Activated naive CD4-positive, alpha-beta T cell treated with anti-CD3 and anti-CD28 coated beads for 36 hours (primary cell): ENCODE measurements around the gene SERPINB10. TPM values are rescaled to one million over a fixed set of nuclear protein-coding genes. Genes with fewer than 3 reads are reported as not detected.

Source experiments
- CTCF ChIA-PET: fragments of 350-600 bp; sonication (Branson Sonifier 250); formaldehyde crosslinking; loops from one replicate; lab custom pipeline; 2021; ENCODE audit warnings: antibody characterized with exemption; lab: Charles Lee
- DNase-seq: peaks from one replicate; pipeline ENCODE4 v3.0.0-alpha.2; 2020
- H3K27ac Mint-ChIP-seq: one replicate; pipeline ENCODE4 v1.8.0; 2021; ENCODE audit warnings: mild to moderate bottlenecking, mixed read lengths
- H3K27me3 Mint-ChIP-seq: one replicate; pipeline ENCODE4 v1.8.0; 2021; ENCODE audit warnings: low read depth, mixed read lengths
- H3K36me3 Mint-ChIP-seq: one replicate; pipeline ENCODE4 v1.8.0; 2021; ENCODE audit warnings: low read depth, mixed read lengths
- H3K4me1 Mint-ChIP-seq: one replicate; pipeline ENCODE4 v1.8.0; 2021; ENCODE audit warnings: low read depth, mixed read lengths
- H3K4me3 Mint-ChIP-seq: one replicate; pipeline ENCODE4 v1.8.0; 2021; ENCODE audit warnings: mild to moderate bottlenecking, moderate library complexity, mixed read lengths
- H3K9me3 Mint-ChIP-seq: one replicate; pipeline ENCODE4 v1.8.0; 2021; ENCODE audit warnings: mixed read lengths
- intact Hi-C: fragments of 100-400 bp; cut with micrococcal nuclease; formaldehyde crosslinking; loops from one replicate; pipeline ENCODE4 v1.15.1; 2023
- total RNA-seq, 2 experiments: library from RNA; stranded (reverse); gene quantifications; one replicate each; pipeline ENCODE4 v1.2.3, GENCODE V29; 2021

SERPINB10 gene
- total RNA-seq, 2 experiments from 2014 or later = not detected

GRCh38 chr18:63895190-63895589 lies 12.6 kb upstream of the SERPINB10 start:
- CTCF ChIA-PET = interaction anchor here (2.6 kb wide), 1 partner anchor 41 kb away, joined by 7 read pairs; no protein-coding TSS in a partner anchor
- DNase-seq = no peak
- H3K4me1 Mint-ChIP-seq = no peaks in the 10 kb centered on the region
- H3K9me3 Mint-ChIP-seq = no peaks in the 10 kb centered on the region
- no peaks in the 10 kb centered on the region for H3K36me3 Mint-ChIP-seq
- no peak overlapping the region for H3K27ac Mint-ChIP-seq
- H3K4me3 Mint-ChIP-seq = no peak overlapping the region
- H3K27me3 Mint-ChIP-seq = peaks cover 8% of the 10 kb centered on the region
- intact Hi-C loops = no loop called here

DNA sequence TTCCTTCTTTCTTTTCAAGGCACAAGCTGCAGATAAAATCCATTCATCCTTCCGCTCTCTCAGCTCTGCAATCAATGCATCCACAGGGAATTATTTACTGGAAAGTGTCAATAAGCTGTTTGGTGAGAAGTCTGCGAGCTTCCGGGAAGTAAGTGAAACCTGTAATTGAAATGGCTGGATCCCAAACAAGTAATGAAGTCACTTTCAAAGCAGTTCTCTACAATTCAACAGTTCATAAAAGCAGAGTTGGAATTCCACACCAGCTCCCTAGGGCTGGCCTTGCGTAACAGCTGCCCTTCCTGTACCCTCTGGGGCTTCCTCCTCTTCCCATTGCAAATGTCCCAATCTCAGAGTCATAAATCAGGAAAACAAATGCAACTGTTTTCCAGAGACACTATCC lies 10.7 kb upstream of the SERPINB10 start:
- Mint-ChIP-seq H3K27ac (no peak overlapping the region), H3K9me3 (no peaks in the 10 kb centered on the region), H3K4me3 (no peak overlapping the region), H3K36me3 (no peaks in the 10 kb centered on the region), H3K27me3 (peaks cover 11% of the 10 kb centered on the region), H3K4me1 (no peaks in the 10 kb centered on the region)
- CTCF ChIA-PET = interaction anchor here (0.8 to 2.1 kb wide), 2 partner anchors 39 to 65 kb away, joined by 3 to 7 read pairs; no protein-coding TSS in a partner anchor
- DNase-seq = no peak
- intact Hi-C loops = no loop called here

DNA sequence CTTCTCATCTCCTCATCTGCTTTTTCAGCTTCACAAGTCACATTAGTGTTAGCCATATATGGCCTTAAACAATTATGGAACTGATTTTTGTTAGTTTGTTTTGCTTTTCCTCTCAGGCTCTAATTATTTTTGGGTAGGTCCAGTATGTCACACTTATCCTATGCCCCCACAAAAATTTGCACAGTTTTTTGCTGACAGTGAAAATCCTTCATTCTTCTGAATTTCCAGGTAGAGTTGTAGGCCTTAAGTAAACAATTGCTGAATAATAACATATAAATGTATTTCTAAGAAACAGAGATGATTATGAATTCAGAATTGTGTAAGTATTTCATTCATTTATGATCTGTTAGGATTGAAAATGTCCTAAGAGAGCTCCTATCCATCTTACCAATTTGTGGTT lies 8.6 kb upstream of the SERPINB10 start:
- H3K27ac Mint-ChIP-seq = no peak overlapping the region
- DNase-seq = no peak
- H3K36me3 Mint-ChIP-seq = no peaks in the 10 kb centered on the region
- H3K27me3 Mint-ChIP-seq = peaks cover 17% of the 10 kb centered on the region
- CTCF ChIA-PET = no interaction called here
- intact Hi-C loops = no loop called here
- H3K4me1 Mint-ChIP-seq = no peaks in the 10 kb centered on the region
- H3K4me3 Mint-ChIP-seq = no peak overlapping the region
- no peaks in the 10 kb centered on the region for H3K9me3 Mint-ChIP-seq

DNA sequence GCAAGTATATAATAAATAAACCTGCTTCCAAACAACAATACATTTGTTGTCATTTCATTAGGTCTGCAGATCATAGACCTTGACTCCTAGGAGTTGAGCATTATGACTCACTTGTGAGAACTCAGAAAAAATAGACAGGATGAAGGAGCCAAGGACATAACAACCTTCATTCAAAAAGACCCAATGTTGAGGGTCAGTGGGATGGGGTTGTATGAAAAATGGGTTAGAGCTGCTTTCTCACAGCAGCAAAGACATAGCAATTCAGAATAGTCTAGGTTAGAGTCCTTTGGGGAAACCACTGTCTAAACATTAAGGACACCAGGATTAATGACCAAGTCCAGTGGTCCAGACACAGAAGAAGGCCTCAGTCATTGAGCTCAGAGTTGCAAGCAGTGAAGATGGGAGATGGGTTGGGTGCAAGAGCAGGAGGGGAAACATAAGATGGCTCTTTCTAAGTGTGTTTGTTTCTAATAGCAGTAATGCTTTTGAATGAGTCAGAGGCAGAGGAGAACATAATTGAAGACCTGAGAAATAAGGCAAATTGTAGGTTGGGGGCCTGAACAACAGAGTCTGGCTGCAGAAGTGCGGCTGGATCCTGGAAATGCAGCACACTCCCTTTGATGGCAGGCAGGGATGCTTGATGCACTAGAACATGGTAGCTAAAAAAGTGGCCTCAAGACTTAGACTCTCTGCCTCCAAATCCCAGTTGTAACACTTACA lies 3.7 kb upstream of the SERPINB10 start:
- no peak for DNase-seq
- Mint-ChIP-seq H3K36me3 (no peaks in the 10 kb centered on the region), H3K27ac (no peak overlapping the region), H3K9me3 (no peaks in the 10 kb centered on the region), H3K4me3 (no peak overlapping the region), H3K27me3 (peaks cover 22% of the 10 kb centered on the region), H3K4me1 (no peaks in the 10 kb centered on the region)
- intact Hi-C loops = no loop called here
- CTCF ChIA-PET = interaction anchor here (1.1 kb wide), 1 partner anchor 10 kb away, joined by 3 read pairs; no protein-coding TSS in a partner anchor

- Mint-ChIP-seq H3K36me3 (no peaks in the 10 kb centered on the region), H3K4me3 (no peak overlapping the region), H3K4me1 (no peaks in the 10 kb centered on the region), H3K9me3 (no peaks in the 10 kb centered on the region), H3K27ac (no peak overlapping the region), H3K27me3 (peaks cover 22% of the 10 kb centered on the region)
- CTCF ChIA-PET = interaction anchor here (1.1 kb wide), 1 partner anchor 11 kb away, joined by 3 read pairs; no protein-coding TSS in a partner anchor
- DNase-seq = no peak
- intact Hi-C loops = no loop called here
Observed at GRCh38 chr18:63904694-63905093, 3.1 kb upstream of the SERPINB10 start.

- H3K4me3 Mint-ChIP-seq = no peak overlapping the region
Observed at GRCh38 chr18:63905361-63905760, 2.4 kb upstream of the SERPINB10 start.

GRCh38 chr18:63906056-63906455 lies 1.7 kb upstream of the SERPINB10 start:
- no peak for DNase-seq
- intact Hi-C loops = no loop called here
- CTCF ChIA-PET = no interaction called here
- Mint-ChIP-seq H3K9me3 (no peaks in the 10 kb centered on the region), H3K36me3 (no peaks in the 10 kb centered on the region), H3K4me1 (no peaks in the 10 kb centered on the region), H3K27me3 (peaks cover 24% of the 10 kb centered on the region), H3K27ac (no peak overlapping the region), H3K4me3 (no peak overlapping the region)

More at GRCh38 chr18:63905361-63905760, 2.4 kb upstream of the SERPINB10 start:
- Mint-ChIP-seq H3K9me3 (no peaks in the 10 kb centered on the region), H3K4me1 (no peaks in the 10 kb centered on the region), H3K27ac (no peak overlapping the region), H3K27me3 (peaks cover 22% of the 10 kb centered on the region), H3K36me3 (no peaks in the 10 kb centered on the region)
- CTCF ChIA-PET = no interaction called here
- intact Hi-C loops = no loop called here
- no peak for DNase-seq

- intact Hi-C loops = no loop called here
- peaks cover 37% of the 10 kb centered on the region for H3K27me3 Mint-ChIP-seq
- CTCF ChIA-PET = interaction anchor here (1.3 kb wide), 1 partner anchor 27 kb away, joined by 4 read pairs; no protein-coding TSS in a partner anchor
- no peak overlapping the region for H3K27ac Mint-ChIP-seq
- no peaks in the 10 kb centered on the region for H3K4me1 Mint-ChIP-seq
- no peaks in the 10 kb centered on the region for H3K36me3 Mint-ChIP-seq
- H3K9me3 Mint-ChIP-seq = no peaks in the 10 kb centered on the region
- no peak overlapping the region for H3K4me3 Mint-ChIP-seq
- DNase-seq = no peak
Observed at GRCh38 chr18:63908858-63909257, 1.1 kb downstream of the SERPINB10 start.

- H3K27ac Mint-ChIP-seq = no peak overlapping the region
- no peaks in the 10 kb centered on the region for H3K4me1 Mint-ChIP-seq
- H3K4me3 Mint-ChIP-seq = no peak overlapping the region
- no peaks in the 10 kb centered on the region for H3K36me3 Mint-ChIP-seq
- H3K9me3 Mint-ChIP-seq = no peaks in the 10 kb centered on the region
- H3K27me3 Mint-ChIP-seq = peaks cover 37% of the 10 kb centered on the region
- CTCF ChIA-PET = no interaction called here
- DNase-seq = no peak
- intact Hi-C loops = loop anchor here (2.0 kb wide), 1 partner anchor 41 kb away; no protein-coding TSS in a partner anchor
Observed at GRCh38 chr18:63909870-63910269, 2.1 kb downstream of the SERPINB10 start.

DNA sequence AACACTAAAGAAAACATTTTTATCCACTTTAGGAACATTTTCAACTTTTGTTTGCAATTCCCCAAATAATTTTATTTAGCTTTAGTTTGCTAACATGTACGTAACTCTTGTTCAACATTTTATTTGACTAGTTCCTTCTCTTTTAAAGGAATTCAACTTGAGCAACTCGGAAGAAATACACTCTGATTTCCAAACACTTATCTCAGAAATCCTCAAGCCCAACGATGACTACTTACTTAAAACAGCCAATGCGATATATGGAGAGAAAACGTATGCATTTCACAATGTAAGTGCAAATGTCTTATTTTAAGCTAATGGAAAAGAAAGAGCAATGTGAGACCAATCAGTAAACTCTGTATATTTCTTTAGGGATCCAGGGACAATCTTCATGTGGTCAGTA lies 10.1 kb downstream of the SERPINB10 start:
- no peak overlapping the region for H3K27ac Mint-ChIP-seq
- CTCF ChIA-PET = no interaction called here
- H3K9me3 Mint-ChIP-seq = no peaks in the 10 kb centered on the region
- intact Hi-C loops = no loop called here
- no peaks in the 10 kb centered on the region for H3K36me3 Mint-ChIP-seq
- peaks cover 33% of the 10 kb centered on the region for H3K27me3 Mint-ChIP-seq
- no peak for DNase-seq
- no peak overlapping the region for H3K4me3 Mint-ChIP-seq
- no peaks in the 10 kb centered on the region for H3K4me1 Mint-ChIP-seq

- no peaks in the 10 kb centered on the region for H3K9me3 Mint-ChIP-seq
- intact Hi-C loops = no loop called here
- H3K36me3 Mint-ChIP-seq = no peaks in the 10 kb centered on the region
- CTCF ChIA-PET = interaction anchor here (1.5 to 2.8 kb wide), 2 partner anchors 12 to 14 kb away, joined by 3 to 8 read pairs; no protein-coding TSS in a partner anchor
- peaks cover 40% of the 10 kb centered on the region for H3K27me3 Mint-ChIP-seq
- no peak for DNase-seq
- H3K4me3 Mint-ChIP-seq = no peak overlapping the region
- H3K4me1 Mint-ChIP-seq = no peaks in the 10 kb centered on the region
- no peak overlapping the region for H3K27ac Mint-ChIP-seq
Observed at GRCh38 chr18:63922049-63922448, 14.3 kb downstream of the SERPINB10 start.

DNA sequence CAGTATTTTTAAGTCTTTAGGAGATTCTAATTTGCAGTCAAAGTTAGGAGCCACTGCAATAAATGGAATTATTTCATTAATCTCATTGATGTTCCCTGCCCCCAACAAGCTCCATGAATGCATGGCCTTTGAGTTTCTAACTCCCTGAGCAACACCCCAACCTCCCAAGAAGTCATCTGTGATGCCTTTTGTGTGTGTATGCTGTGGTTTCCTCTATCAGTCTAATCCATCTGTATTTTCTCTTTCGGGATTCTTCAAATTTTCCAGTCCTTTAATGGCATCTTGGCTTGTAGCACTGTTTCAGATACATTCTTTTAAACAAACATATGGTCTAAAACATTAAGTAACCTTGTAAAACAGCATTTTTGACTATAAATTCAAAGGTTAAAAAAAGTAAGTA lies 16.8 kb downstream of the SERPINB10 start:
- CTCF ChIA-PET = interaction anchor here (2.8 kb wide), 1 partner anchor 11 kb away, joined by 8 read pairs; no protein-coding TSS in a partner anchor

GRCh38 chr18:63928331-63928730 lies 20.6 kb downstream of the SERPINB10 start:
- Mint-ChIP-seq H3K27ac (no peak overlapping the region), H3K4me3 (no peak overlapping the region), H3K27me3 (peaks cover 26% of the 10 kb centered on the region), H3K36me3 (no peaks in the 10 kb centered on the region), H3K4me1 (no peaks in the 10 kb centered on the region), H3K9me3 (no peaks in the 10 kb centered on the region)
- DNase-seq = no peak
- CTCF ChIA-PET = no interaction called here
- intact Hi-C loops = no loop called here

More for the DNA sequence above, 16.8 kb downstream of the SERPINB10 start:
- H3K27me3 Mint-ChIP-seq = peaks cover 33% of the 10 kb centered on the region
- DNase-seq = no peak
- no peak overlapping the region for H3K4me3 Mint-ChIP-seq
- intact Hi-C loops = no loop called here
- H3K4me1 Mint-ChIP-seq = no peaks in the 10 kb centered on the region
- H3K27ac Mint-ChIP-seq = no peak overlapping the region
- H3K36me3 Mint-ChIP-seq = no peaks in the 10 kb centered on the region
- H3K9me3 Mint-ChIP-seq = no peaks in the 10 kb centered on the region
